Psoas muscle (tissue), 8 donors: Measurements from ENCODE around the gene CAVIN2. TPM values are rescaled to one million over a fixed set of nuclear protein-coding genes. Genes with fewer than 3 reads are reported as not detected.

Experiments
- ATAC-seq, 4 donors: fragments of 200-7000 bp; cut with Tn5 transposase; one replicate each; pipeline ENCODE4 v1.9.1; 2020; ENCODE audit warnings: moderate library complexity in 3 of 4, mild to moderate bottlenecking in 2 of 4
- DNase-seq, 2 donors: peaks; one replicate each; pipeline ENCODE4 v3.0.0-alpha.2; 2020
- H3K27ac ChIP-seq: fragments of 200-600 bp; one replicate; pipeline ENCODE4 v1.8.0; 2022
- H3K27me3 ChIP-seq, 3 donors: fragments of 200-600 bp in 1 of 3; one replicate each; pipeline versions ENCODE4 v1.6.1 to v1.8.0; 2013 to 2022; ENCODE audit warnings: low read length in 2 of 3, mild to moderate bottlenecking in 2 of 3, moderate library complexity in 1 of 3; ENCODE audit not compliant: insufficient read depth in 3 of 3
- H3K36me3 ChIP-seq, 2 donors: fragments of 200-600 bp in 1 of 2; one replicate each; pipeline versions ENCODE4 v1.6.1 to v1.8.0; 2013 to 2022; ENCODE audit warnings: low read depth in 1 of 2, mild to moderate bottlenecking in 1 of 2, moderate library complexity in 1 of 2; ENCODE audit not compliant: insufficient read depth in 1 of 2
- H3K4me1 ChIP-seq: fragments of 200-600 bp; one replicate; pipeline ENCODE4 v1.8.0; 2022
- H3K4me3 ChIP-seq: fragments of 200-600 bp; one replicate; pipeline ENCODE4 v1.8.0; 2022; ENCODE audit warnings: mild to moderate bottlenecking
- H3K9me3 ChIP-seq: fragments of 200-600 bp; one replicate; pipeline ENCODE4 v1.8.0; 2022
- CTCF ChIP-seq: fragments of 200-600 bp; IDR thresholded peaks from one replicate; pipeline ENCODE4 v1.8.0; 2022; ENCODE audit warnings: antibody characterized with exemption
- WGBS, 3 donors: extraction: QIAGEN DNeasy Blood & Tissue Kit; methylation state at CpG; one replicate each; pipeline versions ENCODE4 v1.1.6 to v1.1.7; 2013; 5-methylcytosine and 5-hydroxymethylcytosine counted together
- intact Hi-C, 2 donors: fragments of 100-400 bp; cut with DNase I; formaldehyde crosslinking; loops; one replicate each; pipeline versions ENCODE4 v1.11.0 to v1.14.2; 2022
- polyA plus RNA-seq, 3 donors: library from polyadenylated mRNA; stranded (reverse); fragments of 200-250 nt; gene quantifications; one replicate each; pipeline ENCODE4 v1.2.3, GENCODE V29; 2013
- total RNA-seq, 4 donors: library from RNA; stranded (reverse); fragmentation: NEBNext Ultra II Directional in 2 of 4; extraction: Animal tissue kit (Norgen Biotek cat#: 25700) in 2 of 4; gene quantifications; one replicate each; pipeline versions ENCODE4 v1.2.1 to v1.2.4, GENCODE V29; 2021 to 2023
- donor health status: healthy with polysubstance abuse.
- donor health status: DM: no; HTN: no; CAD: no; lungs with moderate emphysema.
- donor health status: Bipolar disorder and iron deficiency.
- donor health status: healthy.
- donor health status: DM: yes; HTN: yes; CAD: no.
- donor health status: DM: no; HTN: no; CAD: no.
- donor health status: DM: no; HTN: no; CAD: no.
- donor health status: DM: yes; HTN: yes; CAD: no.

CAVIN2 gene
- total and polyA plus RNA-seq, 7 donors: 15.9 to 38.7 (median 25.5) TPM

- H3K4me1 ChIP-seq: no peaks in the 10 kb centered on the region
- 89 to 94% (median 90%) methylated on average over 2 of the region's 2 CpGs for WGBS, 3 donors
- no peak overlapping the region for H3K4me3 ChIP-seq
- ATAC-seq (no peak), DNase-seq (no peak)
- H3K9me3 ChIP-seq: no peaks in the 10 kb centered on the region
- H3K27me3 ChIP-seq: no peaks in the 10 kb centered on the region
- no peak overlapping the region for H3K27ac ChIP-seq
- no peaks in the 10 kb centered on the region for H3K36me3 ChIP-seq
- TF ChIP-seq CTCF: no peak
- intact Hi-C loops: no loop called here
Observed at GRCh38 chr2:191875859-191876258, 29.0 kb upstream of the CAVIN2 start.

DNA sequence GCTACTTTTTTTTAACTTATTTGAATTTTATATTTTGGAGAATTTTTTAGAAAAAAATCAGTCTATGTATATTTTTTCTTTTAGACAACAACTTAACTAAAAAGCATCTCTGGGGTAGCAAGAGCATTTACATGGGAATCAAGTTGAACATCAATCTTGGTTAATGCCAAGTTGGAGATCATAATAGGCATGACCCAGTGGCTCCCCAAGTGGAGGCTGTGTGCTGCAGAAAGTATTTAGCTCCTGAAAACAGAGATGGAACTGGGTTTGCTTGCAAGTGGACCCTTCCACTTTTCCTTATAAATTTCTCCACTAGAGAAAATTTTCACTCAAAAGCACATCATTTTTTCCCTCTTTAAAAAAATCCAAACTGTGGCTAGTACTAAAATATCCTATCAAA is 23.9 kb upstream of the CAVIN2 start:
- no peaks in the 10 kb centered on the region for H3K27me3 ChIP-seq
- no peak for TF ChIP-seq CTCF
- no peak overlapping the region for H3K27ac ChIP-seq
- H3K4me3 ChIP-seq: no peak overlapping the region
- H3K36me3 ChIP-seq: no peaks in the 10 kb centered on the region
- no peak for ATAC-seq
- intact Hi-C loops: no loop called here
- H3K4me1 ChIP-seq: no peaks in the 10 kb centered on the region
- no peaks in the 10 kb centered on the region for H3K9me3 ChIP-seq
- no peak for DNase-seq

- Histone ChIP-seq H3K9me3 (no peaks in the 10 kb centered on the region), H3K4me3 (no peak overlapping the region), H3K36me3 (no peaks in the 10 kb centered on the region), H3K4me1 (no peaks in the 10 kb centered on the region), H3K27me3 (no peaks in the 10 kb centered on the region), H3K27ac (no peak overlapping the region)
- TF ChIP-seq CTCF: no peak
- intact Hi-C loops: no loop called here
- ATAC-seq: no peak
- no peak for DNase-seq
- 43 to 51% (median 45%) methylated on average over 4 of the region's 4 CpGs for WGBS, 3 donors
Observed at GRCh38 chr2:191869781-191870180, 22.9 kb upstream of the CAVIN2 start.

DNA sequence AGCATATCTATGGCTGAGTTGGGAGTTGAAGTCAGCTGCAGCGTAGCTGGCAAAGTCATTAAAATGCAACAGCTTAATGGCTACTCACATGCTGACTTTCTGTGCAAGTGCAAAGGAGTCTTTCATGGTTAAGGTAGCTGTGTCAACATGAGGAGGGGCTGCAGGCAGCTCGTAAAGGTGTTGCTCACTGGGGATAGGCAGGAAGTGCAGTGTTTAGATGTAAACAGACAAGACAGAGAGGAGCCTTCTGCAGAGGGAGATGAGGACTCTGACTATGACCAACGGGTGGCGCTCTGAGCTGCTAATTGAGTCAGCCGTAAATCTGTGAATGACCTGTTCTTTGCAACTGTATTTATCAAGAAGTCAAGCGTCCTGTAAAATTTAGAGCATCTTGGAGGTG is 22.3 kb upstream of the CAVIN2 start:
- TF ChIP-seq CTCF: no peak
- no peak for DNase-seq
- WGBS, 3 donors: 64 to 72% (median 67%) methylated on average over 6 of the region's 6 CpGs

DNA sequence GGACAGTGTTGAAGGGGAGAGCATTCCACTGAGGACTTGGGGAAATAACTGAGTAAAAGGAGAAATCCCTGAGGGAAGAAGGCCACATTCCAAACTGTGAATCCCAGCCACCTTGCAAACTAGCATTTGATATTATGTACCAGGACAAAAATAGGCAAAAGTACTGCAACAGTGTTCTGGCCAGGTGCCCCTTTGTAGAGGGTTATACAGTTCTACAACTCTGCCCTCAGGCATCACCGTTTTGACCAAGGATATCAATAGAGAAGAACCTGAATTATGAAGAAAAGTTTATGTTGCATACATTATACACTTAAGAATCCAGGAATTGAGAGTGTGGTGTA is 20.6 kb upstream of the CAVIN2 start:
- intact Hi-C loops: no loop called here
- no peak for ATAC-seq

More for the DNA sequence above, 22.3 kb upstream of the CAVIN2 start:
- H3K27ac ChIP-seq: no peak overlapping the region
- no peak for ATAC-seq
- H3K9me3 ChIP-seq: no peaks in the 10 kb centered on the region
- intact Hi-C loops: no loop called here
- H3K4me1 ChIP-seq: no peaks in the 10 kb centered on the region
- no peaks in the 10 kb centered on the region for H3K36me3 ChIP-seq
- no peak overlapping the region for H3K4me3 ChIP-seq
- H3K27me3 ChIP-seq: no peaks in the 10 kb centered on the region

More for the DNA sequence above, 20.6 kb upstream of the CAVIN2 start:
- no peak for TF ChIP-seq CTCF
- DNase-seq: no peak
- WGBS, 3 donors: 73 to 79% (median 77%) methylated on average over 1 of the region's 1 CpG
- Histone ChIP-seq H3K36me3 (no peaks in the 10 kb centered on the region), H3K4me3 (no peak overlapping the region), H3K4me1 (no peaks in the 10 kb centered on the region), H3K27ac (no peak overlapping the region), H3K9me3 (no peaks in the 10 kb centered on the region), H3K27me3 (no peaks in the 10 kb centered on the region)
